SK-N-MC (cell line): ENCODE data around the gene NECAB3.

Experiments
- EZH2 ChIP-seq: fragments of 200-600 bp; sonication (generic); IDR thresholded peaks from one replicate; pipeline ENCODE4 v1.6.1; 2017; ENCODE audit warnings: antibody characterized with exemption
- POLR2AphosphoS5 ChIP-seq: IDR thresholded peaks from 2 replicates; pipeline ENCODE4 v1.6.1; 2012; ENCODE audit warnings: mild to moderate bottlenecking, low read depth, low read length, borderline replicate concordance

GRCh38 chr20:33673114-33673409 is 1.2 kb downstream of the NECAB3 start:
- no peak for TF ChIP-seq EZH2
- no peak for TF ChIP-seq POLR2AphosphoS5
